B cell (primary cell): ENCODE data around the gene C20orf141. TPM values are rescaled to one million over a fixed set of nuclear protein-coding genes. Genes with fewer than 3 reads are reported as not detected.

Experiments
- ATAC-seq: fragments of 200-7000 bp; cut with Tn5 transposase; one replicate; pipeline ENCODE4 v1.10.0; 2021; ENCODE audit warnings: low read depth, mild to moderate bottlenecking, moderate number of reproducible peaks, moderate library complexity
- CTCF ChIA-PET: fragments of 350-600 bp; sonication (Branson Sonifier 250); formaldehyde crosslinking; loops from one replicate; lab custom pipeline; 2021; ENCODE audit warnings: antibody characterized with exemption, inconsistent platforms; lab: Charles Lee
- POLR2A ChIA-PET: fragments of 350-600 bp; sonication (Branson Sonifier 250); formaldehyde crosslinking; loops from one replicate; lab custom pipeline; 2021; ENCODE audit warnings: antibody characterized with exemption; lab: Charles Lee
- DNase-seq: peaks from one replicate; pipeline ENCODE4 v3.0.0; 2013
- H2AFZ ChIP-seq: 2 replicates; pipeline ENCODE4 v1.6.1; 2012; ENCODE audit warnings: mild to moderate bottlenecking, low read depth, low read length; ENCODE audit not compliant: insufficient read depth, poor library complexity, severe bottlenecking
- H3K27ac ChIP-seq, 2 donors: 1 replicate in 1 of 2; 2 replicates in 1 of 2; pipeline ENCODE4 v1.5.1; 2012 to 2013; ENCODE audit warnings: low read length in 2 of 2, mild to moderate bottlenecking in 2 of 2, moderate library complexity in 1 of 2
- H3K27me3 ChIP-seq, 4 experiments: fragments of 200-600 bp in 1 of 4; sonication (generic) in 1 of 4; replicated peaks in 1 of 4; 1 replicate in 2 of 4; 2 replicates in 2 of 4; pipeline versions ENCODE4 v1.6.1 to v1.7.0; 2013 to 2016; ENCODE audit warnings: low read length in 3 of 4, mild to moderate bottlenecking in 2 of 4, mixed read lengths in 1 of 4, moderate library complexity in 1 of 4; ENCODE audit not compliant: insufficient read depth in 4 of 4, control insufficient read depth in 3 of 4; ENCODE audit errors: control extremely low read depth in 1 of 4
- H3K36me3 ChIP-seq, 2 experiments: replicated peaks in 1 of 2; 1 replicate in 1 of 2; 2 replicates in 1 of 2; pipeline versions ENCODE4 v1.6.1 to v1.7.1; 2013; ENCODE audit warnings: low read length in 1 of 2; ENCODE audit not compliant: insufficient read depth in 2 of 2, control insufficient read depth in 1 of 2; ENCODE audit errors: control extremely low read depth in 1 of 2, extremely low read depth in 1 of 2
- H3K4me1 ChIP-seq, 2 donors: fragments of 200-600 bp in 1 of 2; sonication (generic) in 1 of 2; 1 replicate in 1 of 2; 2 replicates in 1 of 2; pipeline versions ENCODE4 v1.5.1 to v1.6.1; 2013 to 2017; ENCODE audit warnings: low read length in 2 of 2; ENCODE audit not compliant: control insufficient read depth in 2 of 2, insufficient read depth in 2 of 2
- H3K4me2 ChIP-seq: replicated peaks from 2 replicates; pipeline ENCODE3; 2012; ENCODE audit warnings: mild to moderate bottlenecking, low read depth, low read length; ENCODE audit not compliant: poor library complexity, severe bottlenecking
- H3K4me3 ChIP-seq, 5 experiments: fragments of 200-600 bp in 1 of 5; sonication (generic) in 1 of 5; 1 replicate in 3 of 5; 2 replicates in 2 of 5; pipeline versions ENCODE4 v1.5.1 to v1.7.0; 2011 to 2016; ENCODE audit warnings: low read length in 4 of 5, mild to moderate bottlenecking in 4 of 5, low read depth in 2 of 5, control low read depth in 1 of 5, moderate library complexity in 1 of 5; ENCODE audit not compliant: insufficient read depth in 1 of 5; ENCODE audit errors: control extremely low read depth in 1 of 5, extremely low read depth in 1 of 5
- H3K79me2 ChIP-seq: fragments of 200-600 bp; sonication (generic); one replicate; pipeline ENCODE4 v1.6.0; 2016; ENCODE audit warnings: low read length; ENCODE audit not compliant: control insufficient read depth, insufficient read depth
- H3K9ac ChIP-seq: fragments of 200-600 bp; sonication (generic); 2 replicates; pipeline ENCODE4 v1.6.1; 2017; ENCODE audit warnings: mild to moderate bottlenecking, low read length, moderate library complexity
- H3K9me3 ChIP-seq, 3 donors: one replicate each; pipeline versions ENCODE4 v1.6.1 to v1.7.1; 2013; ENCODE audit warnings: low read length in 2 of 3; ENCODE audit not compliant: control insufficient read depth in 2 of 3, insufficient read depth in 1 of 3; ENCODE audit errors: control extremely low read depth in 1 of 3
- H4K20me1 ChIP-seq: 2 replicates; pipeline ENCODE4 v1.6.0; 2012; ENCODE audit warnings: mild to moderate bottlenecking, low read length; ENCODE audit not compliant: insufficient read depth, control insufficient read depth, poor library complexity, severe bottlenecking
- H3K27ac Mint-ChIP-seq: one replicate; pipeline ENCODE4 v1.8.0; 2021; ENCODE audit warnings: mixed read lengths
- H3K27me3 Mint-ChIP-seq: one replicate; pipeline ENCODE4 v1.8.0; 2021; ENCODE audit warnings: mixed read lengths
- H3K4me1 Mint-ChIP-seq: one replicate; pipeline ENCODE4 v1.8.0; 2021; ENCODE audit warnings: mixed read lengths
- H3K4me3 Mint-ChIP-seq: one replicate; pipeline ENCODE4 v1.8.0; 2021; ENCODE audit warnings: mixed read lengths
- H3K9me3 Mint-ChIP-seq: one replicate; pipeline ENCODE4 v1.8.0; 2022; ENCODE audit warnings: mixed read lengths; ENCODE audit not compliant: insufficient read depth
- CTCF ChIP-seq: fragments of 200-600 bp; IDR thresholded peaks from one replicate; pipeline ENCODE4 v1.8.0; 2022; ENCODE audit warnings: antibody characterized with exemption, mild to moderate bottlenecking
- EZH2 ChIP-seq: IDR thresholded peaks from 2 replicates; pipeline ENCODE4 v1.6.1; 2012; ENCODE audit warnings: borderline replicate concordance, low read depth, mild to moderate bottlenecking, moderate library complexity, low read length; ENCODE audit not compliant: insufficient read depth, poor library complexity, severe bottlenecking
- WGBS: methylation state at CpG from one replicate; pipeline ENCODE4 v1.1.5; 2013; ENCODE audit warnings: missing lambda C conversion rate; ENCODE audit not compliant: insufficient coverage; 5-methylcytosine and 5-hydroxymethylcytosine counted together
- intact Hi-C: fragments of 100-400 bp; cut with micrococcal nuclease; formaldehyde crosslinking; loops from one replicate; pipeline ENCODE4 v1.10.0; 2022
- polyA plus RNA-seq: library from polyadenylated mRNA; depleted of rRNA; stranded (reverse); fragments of >200 nt; gene quantifications from 2 replicates; pipeline ENCODE4 v1.2.3, GENCODE V29; 2012
- total RNA-seq, 2 donors: library from RNA; stranded (reverse); fragments of 120-200 nt in 1 of 2; gene quantifications; 1 replicate in 1 of 2; 2 replicates in 1 of 2; pipeline versions ENCODE4 v1.2.3 to v1.2.4, GENCODE V29; 2013 to 2022

The C20orf141 gene
- total and polyA plus RNA-seq, 2 donors (not counting 1 experiment from before 2014, with no cell fraction given) = not detected

- DNase-seq (no peak), ATAC-seq (no peak)
- Histone ChIP-seq H3K27me3 (peaks cover 0 to 15% (median 0%) of the 10 kb centered on the region in 4 experiments), H3K9me3 (peaks cover 0 to 4% (median 0%) of the 10 kb centered on the region in 3 donors), H4K20me1 (no peaks in the 10 kb centered on the region), H3K4me2 (no peak overlapping the region), H3K4me3 (no peak overlapping the region), H3K9ac (no peak overlapping the region), H3K36me3 (no peaks in the 10 kb centered on the region), H2AFZ (no peak overlapping the region), H3K27ac (no peak overlapping the region), H3K4me1 (peaks cover 0 to 2% of the 10 kb centered on the region in 2 donors), H3K79me2 (no peaks in the 10 kb centered on the region)
- intact Hi-C loops = no loop called here
- CTCF ChIA-PET = interaction anchor here (1.0 kb wide), 1 partner anchor 50 kb away, joined by 3 read pairs; no protein-coding TSS in a partner anchor
- POLR2A ChIA-PET = no interaction called here
- H3K27me3 Mint-ChIP-seq = peaks cover 30% of the 10 kb centered on the region
- no peak overlapping the region for H3K27ac Mint-ChIP-seq
- H3K4me3 Mint-ChIP-seq = no peak overlapping the region
- H3K9me3 Mint-ChIP-seq = no peaks in the 10 kb centered on the region
- TF ChIP-seq EZH2 (no peak), CTCF (no peak)
- H3K4me1 Mint-ChIP-seq = peaks cover 3% of the 10 kb centered on the region
- 94% methylated on average over 6 of the region's 6 CpGs for WGBS
These were observed 21.3 kb upstream of the C20orf141 start for GRCh38 chr20:2793471-2793870.

GRCh38 chr20:2794202-2794748 lies 20.5 kb upstream of the C20orf141 start:
- 94% methylated on average over 22 of the region's 23 CpGs for whole genome bisulfite sequencing
- ChIA-PET CTCF (interaction anchor here (0.7 to 1.0 kb wide), 2 partner anchors 10 to 50 kb away, joined by 3 read pairs; no protein-coding TSS in a partner anchor), POLR2A (no interaction called here)
- H3K4me3 Mint-ChIP-seq = no peak overlapping the region
- Histone ChIP-seq H3K9ac (no peak overlapping the region), H3K79me2 (no peaks in the 10 kb centered on the region), H3K27ac (no peak overlapping the region), H3K4me1 (peaks cover 2 to 7% of the 10 kb centered on the region in 2 donors), H3K4me3 (no peak overlapping the region), H3K4me2 (no peak overlapping the region), H3K36me3 (no peaks in the 10 kb centered on the region), H3K27me3 (peaks cover 0 to 23% (median 0%) of the 10 kb centered on the region in 4 experiments), H3K9me3 (peaks cover 0 to 4% (median 0%) of the 10 kb centered on the region in 3 donors), H2AFZ (no peak overlapping the region), H4K20me1 (no peaks in the 10 kb centered on the region)
- H3K27ac Mint-ChIP-seq = no peak overlapping the region
- intact Hi-C loops = no loop called here
- peaks cover 37% of the 10 kb centered on the region for H3K27me3 Mint-ChIP-seq
- TF ChIP-seq EZH2 = no peak
- TF ChIP-seq CTCF = no peak
- DNase-seq (no peak), ATAC-seq (no peak)
- no peaks in the 10 kb centered on the region for H3K9me3 Mint-ChIP-seq
- H3K4me1 Mint-ChIP-seq = peaks cover 11% of the 10 kb centered on the region
